Mesendoderm (in vitro differentiated cells): ENCODE data around the gene DMBX1.
A peak's percentile ranks its signal among the peaks of the same experiment; 100 is the strongest.

Experiments
- DNase-seq: peaks from one replicate; pipeline ENCODE4 v3.0.0; 2013
- H2AK5ac ChIP-seq: 2 replicates; pipeline ENCODE4 v1.6.1; 2013; ENCODE audit warnings: low read length, inconsistent platforms
- H2BK120ac ChIP-seq: 2 replicates; pipeline ENCODE4 v1.6.1; 2013; ENCODE audit warnings: low read depth, mild to moderate bottlenecking, low read length, moderate library complexity, mixed read lengths
- H2BK15ac ChIP-seq: replicated peaks from 2 replicates; pipeline ENCODE4 v1.6.1; 2013; ENCODE audit warnings: low read depth, mild to moderate bottlenecking, moderate library complexity
- H2BK5ac ChIP-seq: 2 replicates; pipeline ENCODE4 v1.6.1; 2013; ENCODE audit warnings: low read length, inconsistent platforms
- H3K18ac ChIP-seq: 2 replicates; pipeline ENCODE4 v1.6.1; 2013; ENCODE audit warnings: mild to moderate bottlenecking, low read length, mixed read lengths
- H3K23ac ChIP-seq: one replicate; pipeline ENCODE4 v1.6.1; 2013; ENCODE audit warnings: low read length
- H3K27ac ChIP-seq: 2 replicates; pipeline ENCODE4 v1.5.1; 2013; ENCODE audit warnings: low read depth, mild to moderate bottlenecking, inconsistent platforms, low read length, moderate library complexity
- H3K27me3 ChIP-seq: 2 replicates; pipeline ENCODE4 v1.6.1; 2013; ENCODE audit warnings: low read length, control low read depth, mild to moderate bottlenecking, inconsistent platforms; ENCODE audit not compliant: insufficient read depth, poor library complexity
- H3K36me3 ChIP-seq: 2 replicates; pipeline ENCODE4 v1.6.1; 2013; ENCODE audit warnings: low read length, inconsistent platforms; ENCODE audit not compliant: control insufficient read depth, insufficient read depth
- H3K4ac ChIP-seq: one replicate; pipeline ENCODE4 v1.6.1; 2013; ENCODE audit warnings: low read depth, mild to moderate bottlenecking, low read length, moderate library complexity
- H3K4me1 ChIP-seq: 2 replicates; pipeline ENCODE4 v1.6.1; 2013; ENCODE audit warnings: low read depth, low read length, inconsistent platforms; ENCODE audit not compliant: control insufficient read depth
- H3K4me2 ChIP-seq: 2 replicates; pipeline ENCODE4 v1.6.1; 2013; ENCODE audit warnings: low read length
- H3K4me3 ChIP-seq: 2 replicates; pipeline ENCODE4 v1.5.1; 2013; ENCODE audit warnings: mild to moderate bottlenecking, low read length
- H3K56ac ChIP-seq: one replicate; pipeline ENCODE4 v1.6.1; 2013; ENCODE audit warnings: low read length
- H3K79me1 ChIP-seq: 2 replicates; pipeline ENCODE4 v1.6.1; 2013; ENCODE audit warnings: low read length, inconsistent platforms
- H3K79me2 ChIP-seq: 2 replicates; pipeline ENCODE4 v1.6.1; 2013; ENCODE audit warnings: mild to moderate bottlenecking, low read length; ENCODE audit not compliant: control insufficient read depth, insufficient read depth
- H3K9ac ChIP-seq: 2 replicates; pipeline ENCODE4 v1.6.1; 2013; ENCODE audit warnings: low read length, inconsistent platforms
- H4K5ac ChIP-seq: one replicate; pipeline ENCODE4 v1.6.1; 2013; ENCODE audit warnings: low read length
- H4K8ac ChIP-seq: one replicate; pipeline ENCODE4 v1.6.1; 2013; ENCODE audit warnings: low read depth, mild to moderate bottlenecking, control low read depth, low read length, moderate library complexity
- WGBS: extraction: QIAGEN DNeasy Blood & Tissue Kit; methylation state at CpG from one replicate; pipeline ENCODE4 v1.1.7; 2013; ENCODE audit warnings: low lambda C conversion rate, missing lambda C conversion rate; ENCODE audit not compliant: insufficient coverage; ENCODE audit errors: extremely low coverage; 5-methylcytosine and 5-hydroxymethylcytosine counted together

DMBX1 gene

DNA sequence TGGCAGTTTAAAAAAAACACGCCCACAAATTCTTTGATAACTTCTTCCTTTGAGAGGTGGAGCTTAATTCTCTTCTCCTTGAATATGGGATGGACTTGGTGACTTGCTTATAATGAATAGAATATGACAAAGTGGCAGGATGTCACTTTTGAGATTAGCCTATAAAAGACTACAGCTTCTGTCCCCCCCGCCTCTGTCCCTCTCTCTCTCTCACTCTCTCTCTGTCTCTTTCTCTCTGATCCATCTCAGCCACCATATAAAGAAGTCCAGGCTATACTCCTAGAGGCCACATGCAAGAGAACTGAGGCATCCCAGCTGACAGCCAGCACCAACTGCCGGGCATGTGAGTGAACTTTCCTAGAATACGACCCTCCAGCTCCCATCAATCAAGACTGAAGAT, 7.7 kb upstream of the DMBX1 start:
- no peak overlapping the region for H2BK5ac ChIP-seq
- no peak overlapping the region for H2AK5ac ChIP-seq
- peaks cover 6% of the 10 kb centered on the region for H3K4me1 ChIP-seq
- H2BK15ac ChIP-seq, result no peak overlapping the region
- H3K4ac ChIP-seq, result no peak overlapping the region
- H3K4me2 ChIP-seq, result no peak overlapping the region
- H3K36me3 ChIP-seq, result no peaks in the 10 kb centered on the region
- H3K27ac ChIP-seq, result no peak overlapping the region
- no peak overlapping the region for H3K23ac ChIP-seq
- no peak overlapping the region for H3K9ac ChIP-seq
- no peak overlapping the region for H4K5ac ChIP-seq
- H3K56ac ChIP-seq, result no peak overlapping the region
- no peak overlapping the region for H2BK120ac ChIP-seq
- no peak overlapping the region for H3K4me3 ChIP-seq
- H3K79me1 ChIP-seq, result no peaks in the 10 kb centered on the region
- no peak overlapping the region for H3K18ac ChIP-seq
- no CpG with 5 or more reads among the region's 4 CpGs for WGBS
- peaks cover 25% of the 10 kb centered on the region for H3K27me3 ChIP-seq
- DNase-seq, result no peak
- H4K8ac ChIP-seq, result no peak overlapping the region
- no peaks in the 10 kb centered on the region for H3K79me2 ChIP-seq

DNA sequence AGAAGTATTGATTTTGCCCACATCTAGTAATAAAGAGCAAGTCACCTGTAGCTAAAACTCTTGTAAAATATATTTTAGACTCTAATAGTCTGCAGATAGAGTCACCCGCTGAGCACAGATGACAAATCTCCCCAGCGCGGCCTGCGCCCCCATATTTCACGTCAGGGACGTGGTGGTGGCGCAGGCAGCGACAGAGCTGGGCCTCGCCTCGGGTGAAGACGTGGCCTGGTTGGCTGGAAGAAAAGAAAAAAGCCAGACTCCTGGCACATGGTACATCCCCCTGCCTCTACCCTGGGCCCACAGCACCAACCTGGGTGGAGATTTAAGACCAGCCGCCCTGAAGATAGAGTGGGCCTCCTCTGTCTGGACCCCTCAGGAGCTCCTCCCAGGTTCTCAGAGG, 6.0 kb upstream of the DMBX1 start:
- DNase-seq, result no peak
- H3K9ac ChIP-seq, result no peak overlapping the region
- H3K4ac ChIP-seq, result no peak overlapping the region
- H3K23ac ChIP-seq, result no peak overlapping the region
- H3K18ac ChIP-seq, result no peak overlapping the region
- no peak overlapping the region for H2BK5ac ChIP-seq
- no peak overlapping the region for H4K8ac ChIP-seq
- no peaks in the 10 kb centered on the region for H3K79me2 ChIP-seq
- H3K36me3 ChIP-seq, result no peaks in the 10 kb centered on the region
- H3K4me1 ChIP-seq, result peaks cover 6% of the 10 kb centered on the region
- H3K56ac ChIP-seq, result no peak overlapping the region
- H4K5ac ChIP-seq, result no peak overlapping the region
- no peak overlapping the region for H3K4me2 ChIP-seq
- no peak overlapping the region for H2AK5ac ChIP-seq
- H3K27ac ChIP-seq, result no peak overlapping the region
- H2BK15ac ChIP-seq, result no peak overlapping the region
- no peak overlapping the region for H2BK120ac ChIP-seq
- no peaks in the 10 kb centered on the region for H3K79me1 ChIP-seq
- no CpG with 5 or more reads among the region's 12 CpGs for WGBS
- H3K4me3 ChIP-seq, result no peak overlapping the region
- peaks cover 39% of the 10 kb centered on the region for H3K27me3 ChIP-seq

DNA sequence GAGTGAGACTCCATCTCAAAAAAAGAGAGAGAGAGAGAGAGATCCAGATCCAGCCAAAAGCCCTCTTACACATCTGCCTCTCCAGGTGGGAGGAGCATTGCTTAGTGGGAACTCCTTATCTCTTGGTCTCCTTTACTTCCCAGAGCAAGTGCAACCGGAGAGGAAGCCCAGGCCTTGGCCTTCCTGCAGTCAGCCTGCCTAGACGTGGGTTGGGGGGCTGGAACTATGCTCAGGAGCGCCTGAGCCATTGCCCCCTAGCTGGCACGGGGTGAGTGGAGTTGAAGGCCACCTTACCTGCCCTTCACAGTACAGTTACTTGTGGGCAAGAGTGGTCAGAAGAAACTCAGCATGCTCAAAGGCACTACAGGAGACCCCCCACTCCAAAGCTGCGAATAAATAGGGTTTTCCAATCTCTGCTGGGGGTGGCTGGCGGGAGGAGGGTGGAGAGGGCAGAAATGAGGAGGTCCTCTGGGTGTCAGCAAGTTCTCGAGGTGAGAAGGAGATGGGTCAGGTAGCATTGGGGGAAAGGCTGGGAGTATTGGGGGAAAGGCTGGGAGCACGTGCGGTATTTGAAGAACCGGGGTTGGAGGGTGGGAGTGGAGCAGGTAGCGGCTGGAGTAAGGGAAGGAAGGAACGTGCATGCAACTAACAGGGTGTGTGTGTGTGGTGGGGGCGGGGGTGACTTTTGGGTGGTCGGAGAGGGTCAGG, 4.7 kb upstream of the DMBX1 start:
- Histone ChIP-seq H3K36me3 (no peaks in the 10 kb centered on the region), H3K27ac (no peak overlapping the region), H2BK5ac (no peak overlapping the region), H2BK120ac (no peak overlapping the region), H3K79me2 (no peaks in the 10 kb centered on the region), H3K79me1 (no peaks in the 10 kb centered on the region), H3K18ac (no peak overlapping the region), H3K56ac (no peak overlapping the region), H2AK5ac (no peak overlapping the region), H3K4ac (no peak overlapping the region), H3K27me3 (peaks cover 50% of the 10 kb centered on the region), H3K4me3 (no peak overlapping the region), H4K8ac (no peak overlapping the region), H3K4me2 (no peak overlapping the region), H3K9ac (no peak overlapping the region), H3K4me1 (peaks cover 6% of the 10 kb centered on the region), H4K5ac (no peak overlapping the region), H2BK15ac (no peak overlapping the region), H3K23ac (peak overlapping the region; percentile 80)
- no peak for DNase-seq
- no CpG with 5 or more reads among the region's 14 CpGs for WGBS

DNA sequence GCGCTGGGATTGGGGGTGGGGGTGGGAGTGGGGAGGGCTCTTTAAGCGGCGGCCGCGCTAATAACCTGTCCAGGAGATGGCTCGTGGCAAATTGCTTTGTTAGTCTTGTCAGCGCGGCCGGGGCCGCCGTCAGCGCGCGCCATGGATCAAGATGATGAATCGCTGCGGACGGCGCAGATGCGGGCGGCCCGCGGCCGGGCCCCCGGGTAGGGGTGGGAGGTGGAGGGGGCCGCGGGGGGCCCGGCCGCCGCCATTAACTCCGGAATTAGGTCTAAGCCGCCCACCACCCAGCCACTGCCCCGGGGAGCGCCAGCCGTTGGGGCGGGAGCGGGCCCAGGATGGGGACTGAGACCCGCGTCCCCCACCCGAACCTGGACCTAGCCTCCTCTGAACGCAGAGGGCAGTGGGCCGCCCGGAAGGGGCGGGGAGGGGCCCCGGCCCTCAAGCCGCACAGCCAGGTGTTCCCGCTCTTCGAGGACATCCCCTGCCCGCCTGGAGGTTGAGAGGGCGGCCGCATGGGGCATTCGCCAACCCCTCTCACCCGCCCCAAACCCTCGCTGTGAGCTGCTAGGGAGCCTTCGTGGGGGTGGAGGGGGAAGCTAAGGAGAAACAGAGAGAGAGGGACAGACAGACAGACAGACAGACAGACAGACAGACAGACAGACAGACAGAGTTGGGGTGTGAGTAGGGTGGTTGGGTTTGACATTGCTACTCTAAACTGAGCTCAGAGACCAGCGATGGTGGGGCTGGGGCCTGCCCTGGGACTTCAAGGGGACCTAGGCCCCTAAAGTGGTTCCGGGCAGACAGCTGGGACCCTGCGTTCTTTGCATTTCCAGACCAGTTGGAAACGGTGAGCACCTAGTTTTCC, 3.8 kb upstream of the DMBX1 start:
- Histone ChIP-seq H2BK5ac (no peak overlapping the region), H3K4ac (no peak overlapping the region), H3K79me1 (no peaks in the 10 kb centered on the region), H3K79me2 (no peaks in the 10 kb centered on the region), H3K27me3 (peaks cover 58% of the 10 kb centered on the region), H3K4me1 (peaks cover 8% of the 10 kb centered on the region), H3K23ac (no peak overlapping the region), H3K27ac (no peak overlapping the region), H4K5ac (no peak overlapping the region), H3K18ac (no peak overlapping the region), H3K36me3 (no peaks in the 10 kb centered on the region), H3K56ac (no peak overlapping the region), H3K4me3 (no peak overlapping the region), H4K8ac (no peak overlapping the region), H2AK5ac (no peak overlapping the region), H3K9ac (no peak overlapping the region), H2BK15ac (no peak overlapping the region), H2BK120ac (no peak overlapping the region), H3K4me2 (no peak overlapping the region)
- no peak for DNase-seq
- WGBS, result no CpG with 5 or more reads among the region's 58 CpGs

DNA sequence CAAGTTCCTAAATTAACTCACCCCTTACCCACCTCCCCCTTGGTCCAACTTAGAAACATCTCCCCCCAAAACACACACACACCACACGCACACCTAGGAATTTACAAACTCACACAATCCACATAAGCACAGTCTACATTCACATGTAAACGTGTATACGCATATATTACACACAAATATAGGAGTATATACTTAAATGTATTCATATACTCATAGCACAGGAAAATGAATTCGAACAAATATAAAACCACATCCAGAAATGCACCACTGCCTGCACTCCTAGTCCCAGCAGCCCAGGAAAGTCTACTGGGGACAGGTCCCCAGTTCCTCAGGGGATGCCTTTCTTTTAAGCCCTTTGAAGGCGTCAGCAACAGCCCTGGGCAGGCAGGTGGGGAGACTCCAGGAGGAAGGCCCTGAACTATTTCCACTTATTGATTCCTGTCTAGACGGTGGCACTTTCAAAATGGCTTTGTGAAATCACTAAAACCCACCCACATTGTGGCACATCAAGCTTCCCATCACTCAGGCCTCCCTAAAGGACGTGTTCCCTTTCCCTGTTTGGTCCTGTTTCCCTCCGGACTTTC, 3.1 kb upstream of the DMBX1 start:
- no peak overlapping the region for H2BK15ac ChIP-seq
- H3K27ac ChIP-seq, result no peak overlapping the region
- H3K79me1 ChIP-seq, result no peaks in the 10 kb centered on the region
- no peak overlapping the region for H2BK5ac ChIP-seq
- H2AK5ac ChIP-seq, result no peak overlapping the region
- WGBS, result 100% methylated on average over 1 of the region's 8 CpGs
- H3K18ac ChIP-seq, result no peak overlapping the region
- H2BK120ac ChIP-seq, result no peak overlapping the region
- peaks cover 66% of the 10 kb centered on the region for H3K27me3 ChIP-seq
- H3K56ac ChIP-seq, result no peak overlapping the region
- no peak overlapping the region for H4K8ac ChIP-seq
- no peak for DNase-seq
- H3K23ac ChIP-seq, result no peak overlapping the region
- no peak overlapping the region for H3K4me2 ChIP-seq
- no peaks in the 10 kb centered on the region for H3K36me3 ChIP-seq
- peaks cover 3% of the 10 kb centered on the region for H3K4me1 ChIP-seq
- no peaks in the 10 kb centered on the region for H3K79me2 ChIP-seq
- H3K4me3 ChIP-seq, result no peak overlapping the region
- H4K5ac ChIP-seq, result no peak overlapping the region
- no peak overlapping the region for H3K4ac ChIP-seq
- no peak overlapping the region for H3K9ac ChIP-seq
